CD4-positive, alpha-beta T cell treated with Interleukin-2 at 100 ng/mL for 4 hours (primary cell): ENCODE measurements around the gene RSBN1L.
"Not testable (repeated sequence)": the region's sequence is repeated elsewhere in the genome, so short reads cannot be mapped to it uniquely, and the experiment has no call there.

Experiments used
- DNase-seq: peaks from one replicate; pipeline ENCODE4 v3.0.0-alpha.2; 2020; ENCODE audit warnings: low spot score

The RSBN1L gene

DNA sequence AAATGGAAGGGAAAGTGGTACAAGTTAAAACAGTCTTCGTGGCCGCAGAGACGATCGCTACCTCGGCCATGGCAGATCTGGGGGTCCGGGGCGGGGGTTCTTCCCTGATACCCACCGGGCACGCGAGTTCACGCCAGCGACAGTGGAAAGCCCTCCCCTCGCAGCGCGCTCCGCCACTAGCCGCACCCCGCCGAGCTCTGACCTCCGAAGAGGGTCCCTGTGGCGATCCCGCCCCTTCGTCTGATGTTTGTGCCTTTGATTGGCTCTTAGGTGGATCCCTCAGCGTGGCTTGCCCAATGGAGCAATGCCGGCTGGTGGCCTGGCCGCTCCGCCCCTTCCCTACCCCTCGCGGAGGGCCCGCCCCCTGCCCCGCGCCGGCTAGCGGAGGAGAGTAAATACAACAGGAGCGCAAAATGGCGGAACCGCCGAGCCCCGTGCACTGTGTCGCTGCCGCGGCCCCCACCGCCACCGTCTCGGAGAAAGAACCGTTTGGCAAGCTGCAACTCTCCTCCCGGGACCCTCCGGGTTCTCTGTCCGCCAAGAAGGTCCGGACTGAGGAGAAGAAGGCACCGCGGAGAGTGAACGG is at the start of gene RSBN1L:
RSBN1L (plus strand) TSS at position 403 of the 586 bp plus-strand sequence; CDS start at position 414, 11 bp downstream.
- DNase-seq, result peak; percentile 98

DNA sequence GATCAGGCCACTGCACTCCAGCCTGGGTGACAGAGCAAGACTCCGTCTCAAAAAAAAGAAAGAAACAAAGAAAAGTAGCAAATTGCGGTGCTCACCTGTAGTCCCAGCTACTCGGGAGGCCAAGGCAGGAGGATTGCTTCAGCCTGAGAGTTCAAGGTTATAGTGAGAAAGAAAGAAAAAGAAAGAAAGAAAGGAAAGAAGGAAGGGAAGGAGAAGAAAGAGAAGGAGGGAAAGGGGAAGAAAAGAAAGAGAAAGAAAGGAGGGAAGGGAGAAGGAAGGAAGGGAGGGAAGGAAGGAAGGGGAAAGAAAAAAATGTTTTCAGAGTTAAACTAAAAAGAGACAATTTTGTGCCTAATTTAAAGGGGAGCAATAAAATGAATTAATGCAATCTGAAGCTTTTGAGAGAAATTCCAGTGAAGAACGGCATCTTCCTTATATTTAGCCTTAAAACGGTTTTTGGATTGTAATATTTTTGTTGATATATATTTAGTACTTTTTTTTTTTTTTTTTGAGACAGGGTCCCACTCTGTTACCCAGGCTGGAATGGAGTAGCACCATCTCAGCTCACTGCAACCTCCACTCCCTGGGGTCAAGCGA is 47.4 kb upstream of the RSBN1L start:
- no peak for DNase-seq

DNA sequence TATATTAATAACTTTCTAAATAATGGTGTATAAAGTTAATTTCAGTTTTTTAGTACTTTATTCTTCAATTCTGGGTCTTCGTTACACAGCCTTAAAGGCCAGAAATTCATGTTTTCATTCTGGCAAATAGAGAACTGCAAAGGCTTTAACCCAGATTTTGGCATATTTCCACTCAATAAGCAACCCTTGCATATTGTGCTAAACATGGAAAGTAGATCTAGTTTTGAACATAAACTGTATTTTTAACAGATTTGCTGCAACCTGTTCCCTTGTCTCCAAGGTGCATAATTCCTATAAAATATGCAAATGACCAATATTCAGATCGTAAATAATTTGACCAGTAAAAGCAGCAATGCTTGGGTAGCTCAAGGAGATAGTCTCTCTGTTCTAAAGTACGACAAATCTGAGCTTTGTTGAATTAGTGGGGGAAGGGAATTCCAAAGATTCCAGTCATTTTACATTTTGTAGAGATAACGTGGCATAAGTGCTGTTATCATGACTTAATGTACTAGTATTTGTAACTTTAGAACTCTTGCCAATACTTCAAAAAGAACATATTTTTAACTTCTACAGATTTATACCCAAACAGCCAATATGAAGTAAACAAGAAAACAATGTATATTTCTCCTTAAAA is 46.4 kb upstream of the RSBN1L start:
- no peak for DNase-seq

DNA sequence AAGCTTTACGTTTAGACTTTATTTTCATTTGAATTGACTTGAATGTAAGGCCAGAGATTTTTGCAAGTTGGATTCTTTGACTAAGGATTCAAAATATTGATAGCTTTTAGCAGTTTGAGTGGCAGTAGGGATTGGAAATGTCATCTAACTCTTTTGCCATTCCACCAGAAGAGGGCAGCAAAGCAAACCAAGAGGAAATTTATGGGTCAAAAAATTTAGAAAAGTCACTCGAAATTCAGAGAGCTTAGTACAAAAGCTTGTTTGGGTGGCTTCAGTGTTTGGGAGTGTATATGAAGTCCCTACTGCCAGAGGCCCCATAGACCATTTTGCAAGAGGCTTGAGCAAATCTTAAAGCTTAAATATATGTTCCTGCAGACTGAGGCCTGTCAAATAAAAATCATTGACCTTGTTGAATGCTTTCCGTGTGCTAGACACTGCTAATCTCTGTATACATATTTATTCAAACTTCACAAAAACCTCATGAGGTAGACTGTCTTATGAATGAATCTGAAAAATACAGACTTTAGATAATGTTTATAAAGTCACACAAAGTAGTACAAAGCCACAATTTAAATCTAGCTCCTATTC is 44.6 kb upstream of the RSBN1L start:
- peak; percentile 67 for DNase-seq

DNA sequence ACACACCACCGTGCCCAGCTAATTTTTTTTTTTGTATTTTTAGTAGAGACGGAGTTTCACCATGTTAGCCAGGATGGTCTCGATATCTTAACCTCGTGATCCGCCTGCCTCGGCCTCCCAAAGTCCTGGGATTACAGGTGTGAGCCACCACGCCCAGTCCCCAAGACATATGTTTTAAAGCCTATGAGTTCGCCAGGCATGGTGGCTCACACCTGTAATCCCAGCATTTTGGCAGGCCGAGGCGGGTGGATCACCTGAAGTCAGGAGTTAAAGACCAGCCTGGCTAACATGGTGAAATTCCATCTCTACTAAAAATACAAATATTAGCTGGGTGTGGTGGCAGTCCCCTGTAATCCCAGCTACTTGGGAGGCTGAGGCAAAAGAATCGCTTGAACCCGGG is 43.4 kb upstream of the RSBN1L start:
- DNase-seq, result not testable (repeated sequence)

DNA sequence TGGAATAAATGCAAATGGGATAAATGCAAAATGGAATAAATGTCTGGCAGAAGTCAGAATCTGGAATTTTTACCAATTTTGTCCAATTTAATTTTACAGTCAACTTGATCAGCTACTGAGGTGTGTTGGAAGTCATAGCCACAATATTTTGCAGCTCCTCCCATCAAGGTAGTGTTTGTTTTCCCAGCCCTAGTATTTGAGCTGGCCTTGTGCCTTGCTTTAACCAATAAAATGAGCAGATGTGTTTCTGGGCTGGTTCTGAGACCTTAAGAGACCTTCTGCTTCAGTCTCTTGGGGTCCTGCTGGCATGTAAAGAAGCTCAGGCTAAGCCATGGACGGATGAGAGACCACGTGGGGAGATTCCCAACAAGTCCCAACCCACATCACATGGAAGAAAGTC is 42.7 kb upstream of the RSBN1L start:
- no peak for DNase-seq

DNA sequence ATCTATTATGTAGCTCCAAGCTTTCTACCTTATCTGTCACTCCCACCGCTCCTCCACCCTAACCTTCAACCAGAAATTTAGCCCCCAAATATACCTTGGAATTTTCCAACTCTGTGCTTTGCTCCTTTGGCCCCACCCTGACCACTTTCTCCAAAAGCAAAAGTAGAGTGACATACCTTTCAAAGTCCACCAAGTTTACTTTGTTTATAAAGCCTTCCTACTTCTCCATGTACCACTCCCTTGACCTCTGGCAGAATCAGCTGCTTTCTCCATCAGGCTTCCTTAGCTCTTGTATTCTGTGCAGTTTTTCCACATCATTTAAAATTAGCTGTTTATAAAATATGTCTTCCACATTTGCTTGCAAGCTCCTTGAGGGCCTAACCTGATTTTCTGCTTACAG is 40.9 kb upstream of the RSBN1L start:
- no peak for DNase-seq

DNA sequence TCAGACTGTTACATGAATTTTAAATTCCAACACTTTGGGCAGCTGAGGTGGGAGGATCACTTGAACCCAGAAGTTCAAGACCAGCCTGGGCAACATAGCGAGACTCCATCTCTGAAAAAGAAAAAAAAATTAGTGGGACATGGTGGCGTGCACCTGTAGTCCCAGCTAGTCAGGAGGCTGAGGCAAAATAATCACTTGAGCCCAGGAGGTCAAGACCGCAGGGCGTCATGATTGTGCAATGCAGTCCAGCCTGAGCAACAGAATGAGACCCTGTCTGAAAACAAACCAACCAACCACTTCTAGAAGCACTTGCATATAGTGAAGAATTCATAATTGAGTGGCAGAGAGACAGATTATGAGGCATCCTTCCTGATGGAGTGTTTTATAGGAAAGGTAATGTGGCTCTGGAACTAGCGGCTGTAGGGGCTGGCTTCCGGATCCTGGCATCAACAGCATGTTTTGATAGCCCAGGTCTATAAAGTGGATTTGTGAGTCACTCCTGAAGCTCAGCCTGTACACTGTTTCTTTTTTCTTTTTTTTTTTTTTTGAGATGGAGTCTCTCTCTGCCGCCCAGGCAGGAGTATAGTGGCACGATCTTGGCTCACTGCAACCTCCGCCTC is 40.3 kb upstream of the RSBN1L start:
- DNase-seq, result no peak

DNA sequence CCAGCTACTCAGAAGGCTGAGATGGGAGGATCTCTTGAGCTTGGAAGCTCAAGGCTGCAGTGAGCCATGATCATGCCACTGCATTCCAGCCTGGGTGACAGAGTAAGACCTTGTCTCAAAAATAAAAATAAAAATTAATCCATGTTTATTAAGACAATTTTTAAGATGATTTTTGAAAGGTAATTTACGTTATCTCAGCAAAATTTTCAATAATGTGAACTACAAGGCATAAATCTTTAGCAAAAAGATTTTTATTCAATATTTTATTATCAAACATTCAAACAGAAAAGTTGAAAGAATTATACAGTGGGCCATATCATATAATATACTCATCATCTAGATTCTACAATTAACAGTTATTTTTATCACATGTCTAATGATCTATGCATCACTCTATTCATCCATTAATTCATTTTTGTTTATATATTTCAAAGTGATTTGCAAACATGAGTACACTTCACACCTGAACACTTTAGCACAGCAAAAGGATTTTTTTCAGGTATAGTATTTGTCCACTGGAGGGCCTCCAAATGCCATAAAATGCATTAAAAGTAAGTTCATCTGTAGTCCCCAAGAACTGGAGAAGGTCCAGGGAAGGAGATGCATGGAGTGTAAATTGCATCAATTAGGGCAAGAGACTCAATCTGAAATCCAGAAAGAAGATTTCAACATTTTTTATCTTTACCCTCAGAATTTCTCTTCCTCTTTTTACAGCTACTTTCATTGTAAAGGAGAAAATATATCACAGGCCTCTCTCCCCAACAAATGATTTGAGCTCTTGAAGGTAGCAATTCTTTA is 38.6 kb upstream of the RSBN1L start:
- peak; percentile 56 for DNase-seq

DNA sequence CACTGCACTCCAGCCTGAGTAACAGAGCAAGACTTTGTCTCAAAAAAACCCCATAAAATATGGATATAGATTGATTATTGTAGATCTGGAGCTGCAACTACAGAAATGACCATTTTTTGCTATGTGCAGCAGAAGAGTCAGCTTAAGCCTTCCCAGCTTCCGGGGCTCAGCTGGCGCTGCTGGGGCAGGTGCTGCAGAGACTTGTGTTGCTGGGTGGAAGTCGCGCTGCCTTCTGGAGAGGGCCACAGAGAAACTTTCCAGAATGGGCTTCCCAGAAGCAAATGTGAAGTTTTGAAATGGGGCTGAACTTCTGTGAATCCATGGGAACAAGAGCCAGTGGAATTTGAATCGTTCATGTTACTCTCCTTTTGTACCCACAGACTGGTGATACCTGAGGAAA is 37.3 kb upstream of the RSBN1L start:
- DNase-seq, result no peak

DNA sequence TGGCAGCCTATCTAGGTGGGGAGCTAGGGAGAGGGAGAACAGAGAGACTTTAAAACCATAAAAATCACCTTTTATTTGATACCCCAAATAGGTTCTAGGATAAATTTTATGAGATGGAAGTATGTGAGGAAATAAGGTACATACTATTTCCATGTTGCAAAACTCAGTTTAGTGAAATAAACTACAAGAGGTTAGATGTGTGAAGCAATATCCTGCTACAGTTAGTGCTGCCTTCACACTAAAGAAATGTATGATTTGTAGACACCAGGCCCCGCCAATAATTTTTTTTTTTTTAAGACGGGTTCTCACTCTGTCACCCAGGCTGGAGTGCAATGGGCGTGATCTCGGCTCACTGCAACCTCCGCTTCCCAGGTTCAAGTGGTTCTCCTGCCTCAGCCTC is 34.4 kb upstream of the RSBN1L start:
- DNase-seq, result no peak

DNA sequence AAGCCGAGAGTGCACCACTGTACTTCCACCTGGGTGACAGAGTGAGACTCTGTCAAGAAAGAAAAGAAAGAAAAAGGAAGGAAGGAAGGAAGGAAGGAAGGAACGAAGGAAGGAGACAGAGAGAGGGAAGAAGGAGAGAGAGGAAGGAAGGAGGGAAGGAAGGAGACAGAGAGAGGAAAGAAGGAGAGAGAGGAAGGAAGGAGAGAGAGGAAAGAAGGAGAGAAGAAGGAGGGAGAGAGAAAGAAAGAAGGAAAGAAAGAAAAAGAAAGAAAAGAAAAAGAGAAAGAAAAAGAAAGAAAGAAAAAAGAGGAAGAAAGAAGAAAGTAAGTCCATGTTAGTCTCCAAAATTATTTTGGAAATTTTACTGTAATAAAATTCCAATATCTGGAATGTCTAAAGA is 33.4 kb upstream of the RSBN1L start:
- DNase-seq, result no peak

DNA sequence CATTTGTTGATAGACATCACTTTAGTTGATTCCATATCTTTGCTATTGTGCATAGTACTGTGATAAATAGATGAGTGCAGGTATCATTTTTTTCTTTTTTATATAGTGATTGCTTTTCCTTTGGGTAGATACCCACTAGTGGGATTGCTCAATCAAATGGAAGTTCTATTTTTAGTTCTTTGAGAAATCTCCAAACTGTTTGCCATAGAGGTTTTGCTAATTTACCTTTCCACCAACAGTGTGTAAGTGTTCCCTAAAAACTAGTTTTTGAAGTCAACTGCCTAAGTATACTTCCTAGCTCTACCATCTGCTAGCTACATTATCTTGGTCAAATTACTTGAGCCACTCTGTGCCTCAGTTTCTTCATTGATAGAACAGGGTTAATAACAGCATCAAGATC is 31.5 kb upstream of the RSBN1L start:
- DNase-seq, result no peak

DNA sequence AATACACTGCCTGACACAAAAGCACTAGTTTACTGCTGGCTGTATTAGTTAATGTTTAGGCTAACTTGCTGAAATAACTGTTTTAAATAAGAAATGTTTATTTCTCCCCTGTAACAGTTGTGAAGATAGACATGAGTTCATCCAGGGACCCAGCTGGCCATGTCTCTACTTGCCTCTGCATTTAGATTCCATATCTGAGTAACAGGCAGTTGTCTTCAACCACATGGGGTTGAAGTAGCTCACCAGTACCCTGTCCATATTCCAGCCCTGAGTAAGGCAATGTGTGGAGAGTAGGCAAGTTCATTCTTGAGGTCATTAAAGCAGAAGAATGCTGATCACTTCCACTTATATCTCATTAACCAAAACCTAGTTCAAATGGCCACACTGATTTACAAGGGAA is 31.1 kb upstream of the RSBN1L start:
- no peak for DNase-seq

DNA sequence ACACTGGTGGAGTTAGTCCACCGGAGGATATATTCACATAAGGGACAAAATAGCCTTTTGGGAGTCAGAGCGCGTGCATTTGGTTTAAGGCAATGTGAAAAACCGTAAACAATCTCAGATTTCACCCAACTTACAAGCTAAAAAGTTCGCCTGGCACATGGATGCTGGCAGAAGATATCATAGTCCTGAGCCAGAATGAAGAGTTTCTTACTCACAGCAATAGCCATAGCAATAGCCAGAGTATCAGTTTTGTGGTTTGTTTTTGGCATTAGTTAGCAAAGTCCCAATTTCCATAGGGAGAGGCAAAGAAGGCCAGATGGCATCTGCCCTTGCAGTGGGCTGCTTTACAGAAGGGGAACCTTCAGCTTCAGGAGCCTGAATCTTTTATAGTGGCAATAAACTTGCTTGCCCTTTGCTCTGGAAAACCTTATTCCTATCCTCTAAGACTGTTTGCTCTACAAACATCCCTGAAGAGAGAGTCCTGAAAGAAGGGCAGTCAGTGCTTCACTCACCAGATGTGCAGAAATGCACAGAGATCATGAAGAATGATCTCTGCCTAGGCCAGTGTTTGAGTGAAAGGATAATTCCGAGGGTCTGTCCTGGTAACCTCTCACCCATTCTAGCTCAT is 28.7 kb upstream of the RSBN1L start:
- DNase-seq, result no peak

DNA sequence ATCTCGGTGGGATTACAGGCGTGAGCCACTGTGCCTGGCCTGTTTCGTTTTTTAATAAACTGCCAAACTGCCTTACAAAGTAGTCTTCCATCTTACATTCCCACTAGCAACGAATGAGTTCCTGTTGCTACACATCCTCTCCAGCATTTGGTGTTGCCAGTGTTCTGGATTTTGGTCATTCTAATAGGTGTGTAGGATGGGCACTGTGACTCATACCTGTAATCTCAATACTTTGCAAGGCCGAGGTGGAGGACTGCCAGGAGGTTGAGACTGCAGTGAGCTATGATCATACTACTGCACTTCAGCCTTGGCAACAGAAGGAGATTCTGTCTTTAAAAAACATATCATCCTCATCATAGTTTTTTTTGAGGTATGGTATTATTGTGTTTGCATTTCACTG is 21.4 kb upstream of the RSBN1L start:
- DNase-seq, result no peak

DNA sequence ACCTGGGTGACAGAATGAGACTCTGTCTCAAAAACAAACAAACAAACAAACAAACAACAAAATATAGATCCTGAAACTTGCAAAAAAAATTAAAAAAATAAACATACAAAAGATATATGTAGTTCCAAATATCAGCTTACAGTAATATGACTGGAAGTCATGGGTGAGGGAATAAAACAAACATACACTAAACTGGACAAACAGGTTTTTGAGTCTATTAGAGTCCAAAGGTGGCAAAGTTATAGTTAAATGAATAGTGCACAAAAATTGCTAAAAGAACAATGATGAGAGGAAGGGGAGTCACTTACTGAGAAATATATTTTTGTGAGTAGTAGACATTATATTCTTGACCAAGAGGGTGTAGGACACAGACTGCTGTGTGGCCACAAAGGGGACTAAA is 16.7 kb upstream of the RSBN1L start:
- no peak for DNase-seq

DNA sequence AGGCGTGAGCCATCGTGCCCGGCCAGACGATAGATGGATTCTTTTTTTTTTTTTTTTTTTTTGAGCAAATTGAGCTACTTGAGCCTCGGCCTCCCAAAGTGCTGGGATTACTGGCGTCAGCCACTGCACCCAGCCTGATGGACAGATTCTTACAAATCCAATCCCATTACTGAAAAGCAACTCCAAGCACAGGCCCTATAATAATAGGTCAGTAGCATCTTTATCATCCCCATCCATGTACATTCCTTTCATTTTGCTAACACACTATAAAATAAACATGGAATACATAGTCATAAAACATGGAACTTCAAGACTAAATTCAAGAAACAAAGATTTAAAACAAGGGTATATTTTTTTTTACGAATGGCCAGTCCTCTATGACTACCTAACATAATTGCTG is 16.0 kb upstream of the RSBN1L start:
- DNase-seq, result no peak

DNA sequence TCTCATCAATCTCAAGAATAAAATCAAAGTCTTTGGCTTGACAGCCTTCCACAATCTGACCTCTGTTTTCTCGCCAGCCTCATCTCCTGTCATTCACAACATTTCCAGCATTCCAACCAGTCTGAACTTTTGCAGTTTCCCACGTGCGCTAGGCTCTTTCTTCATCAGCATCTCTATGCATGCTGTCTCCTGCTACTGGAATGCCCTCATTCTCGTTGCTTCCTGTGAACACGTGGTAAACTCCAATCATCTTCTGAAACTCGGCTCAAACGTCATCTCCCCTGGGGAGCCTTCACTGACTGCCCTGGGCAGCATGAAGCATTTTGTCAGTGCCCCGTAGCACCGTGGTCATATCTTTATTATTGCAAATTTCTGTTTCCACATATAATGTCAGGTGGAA is 12.2 kb upstream of the RSBN1L start:
- DNase-seq, result no peak

DNA sequence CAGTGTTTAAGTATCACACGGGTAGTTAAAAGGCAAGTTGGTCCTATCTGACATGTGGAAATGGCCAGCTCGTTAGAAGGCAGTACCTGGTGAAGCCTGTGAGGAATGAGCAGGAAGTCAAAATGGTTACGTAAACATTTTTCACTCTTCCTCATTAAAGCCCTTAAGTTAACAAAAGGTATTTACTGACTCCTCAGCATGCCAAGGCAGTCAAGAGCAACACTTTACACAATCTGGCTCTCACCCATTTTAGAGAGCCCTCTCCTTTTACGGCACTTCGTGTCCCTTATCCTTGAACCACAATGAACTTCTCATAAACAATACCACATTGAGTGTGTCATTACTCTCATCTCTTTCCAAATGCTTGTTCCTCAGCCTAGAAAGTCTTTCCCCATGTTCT is 11.0 kb upstream of the RSBN1L start:
- DNase-seq, result no peak

DNA sequence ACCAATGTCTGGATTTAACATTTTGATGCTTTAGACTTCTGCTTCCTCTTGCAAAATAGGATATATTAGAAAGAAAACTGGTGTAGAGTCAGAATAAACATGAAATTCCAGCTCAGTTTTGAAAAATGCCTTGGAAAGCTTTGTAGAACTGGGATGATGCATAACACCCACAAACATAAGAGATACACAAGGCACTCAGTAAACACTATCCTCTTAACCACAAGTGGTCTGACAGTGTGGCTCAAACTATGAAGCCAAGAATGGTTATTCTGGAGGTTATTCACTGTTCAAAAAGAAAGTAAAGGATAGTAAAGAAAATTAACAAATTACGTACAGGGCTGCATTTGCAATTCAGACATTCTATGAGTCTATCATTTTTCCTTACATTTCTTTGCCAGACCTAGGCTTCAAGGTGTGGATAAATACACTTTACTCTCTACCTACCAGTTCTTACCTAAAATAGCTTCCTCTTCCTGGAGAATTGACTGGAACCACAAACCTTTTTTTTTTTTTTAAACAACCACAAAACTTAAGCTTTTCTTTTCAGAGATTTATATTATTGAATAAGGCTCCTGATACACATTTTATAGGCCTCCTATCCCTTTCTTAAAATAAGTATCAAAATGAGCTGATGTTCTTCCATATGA is 9.0 kb upstream of the RSBN1L start:
- DNase-seq, result no peak
